Measurements from ENCODE around the gene CPA2.

DNA sequence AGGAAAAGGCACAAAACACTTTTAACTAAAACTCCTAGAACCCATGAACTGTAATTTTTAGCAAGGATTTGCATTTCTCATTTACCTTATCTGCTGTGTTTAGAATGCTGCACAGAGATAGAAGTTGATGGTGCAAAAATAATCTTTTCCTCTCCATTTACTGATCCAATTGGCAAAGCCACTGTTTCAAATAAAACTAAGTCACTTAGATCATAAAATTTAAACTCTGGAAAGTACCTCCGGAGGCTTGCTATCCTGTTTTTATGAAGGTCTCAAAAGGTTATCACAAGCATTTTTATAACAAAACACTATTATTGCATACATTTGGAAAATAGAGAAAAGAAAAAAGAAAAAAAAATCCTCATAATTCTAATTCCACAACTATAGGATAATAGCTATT, 7.6 kb downstream of the CPA2 start:
- TF ChIP-seq POLR2A (IDR thresholded peaks at IDR 0.05) = no peak
- TF ChIP-seq, protein P1, sequence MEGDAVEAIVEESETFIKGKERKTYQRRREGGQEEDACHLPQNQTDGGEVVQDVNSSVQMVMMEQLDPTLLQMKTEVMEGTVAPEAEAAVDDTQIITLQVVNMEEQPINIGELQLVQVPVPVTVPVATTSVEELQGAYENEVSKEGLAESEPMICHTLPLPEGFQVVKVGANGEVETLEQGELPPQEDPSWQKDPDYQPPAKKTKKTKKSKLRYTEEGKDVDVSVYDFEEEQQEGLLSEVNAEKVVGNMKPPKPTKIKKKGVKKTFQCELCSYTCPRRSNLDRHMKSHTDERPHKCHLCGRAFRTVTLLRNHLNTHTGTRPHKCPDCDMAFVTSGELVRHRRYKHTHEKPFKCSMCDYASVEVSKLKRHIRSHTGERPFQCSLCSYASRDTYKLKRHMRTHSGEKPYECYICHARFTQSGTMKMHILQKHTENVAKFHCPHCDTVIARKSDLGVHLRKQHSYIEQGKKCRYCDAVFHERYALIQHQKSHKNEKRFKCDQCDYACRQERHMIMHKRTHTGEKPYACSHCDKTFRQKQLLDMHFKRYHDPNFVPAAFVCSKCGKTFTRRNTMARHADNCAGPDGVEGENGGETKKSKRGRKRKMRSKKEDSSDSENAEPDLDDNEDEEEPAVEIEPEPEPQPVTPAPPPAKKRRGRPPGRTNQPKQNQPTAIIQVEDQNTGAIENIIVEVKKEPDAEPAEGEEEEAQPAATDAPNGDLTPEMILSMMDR (IDR thresholded peaks at IDR 0.05) = no peak
